DMS114 treated with DMSO at 0.1 percent for 48 hours (cell line): ENCODE data around the gene FXR1.
"Not testable (repeated sequence)": the region's sequence is repeated elsewhere in the genome, so short reads cannot be mapped to it uniquely, and the experiment has no call there.

Experiments used
- DNase-seq: peaks from one replicate; lab custom pipeline; 2025; ENCODE audit not compliant: unreplicated experiment; lab: John Stamatoyannopoulos, UW

The FXR1 gene

GRCh38 chr3:180932819-180933218, 20.3 kb downstream of the FXR1 start:
- DNase-seq: no peak

- DNase-seq: no peak
Observed at GRCh38 chr3:180934638-180935037, 22.2 kb downstream of the FXR1 start.

- no peak for DNase-seq
Observed at GRCh38 chr3:180940826-180941225, 28.4 kb downstream of the FXR1 start.

GRCh38 chr3:180947761-180948390, 35.4 kb downstream of the FXR1 start:
- DNase-seq: no peak

GRCh38 chr3:180959691-180960090, 47.2 kb downstream of the FXR1 start:
- no peak for DNase-seq

GRCh38 chr3:180961087-180961486, 48.6 kb downstream of the FXR1 start:
- no peak for DNase-seq

GRCh38 chr3:180961552-180961951, 49.1 kb downstream of the FXR1 start:
- DNase-seq: no peak

- no peak for DNase-seq
Observed at GRCh38 chr3:180962530-180962929, 50.1 kb downstream of the FXR1 start.

- no peak for DNase-seq
Observed at GRCh38 chr3:180970931-180971330, 58.5 kb downstream of the FXR1 start.

GRCh38 chr3:180973543-180973942, 61.1 kb downstream of the FXR1 start:
- DNase-seq: no peak

GRCh38 chr3:180974286-180974685, 61.8 kb downstream of the FXR1 start:
- DNase-seq: no peak

- no peak for DNase-seq
Observed at GRCh38 chr3:180977498-180977897, 65.0 kb downstream of the FXR1 start.

- DNase-seq: no peak
Observed at GRCh38 chr3:180979961-180980360, 67.5 kb downstream of the FXR1 start.

GRCh38 chr3:180980611-180981010, 68.1 kb downstream of the FXR1 start:
- no peak for DNase-seq

GRCh38 chr3:180981912-180982311, 69.4 kb downstream of the FXR1 start:
- DNase-seq: no peak

- DNase-seq: no peak
Observed at GRCh38 chr3:180983136-180983535, 70.7 kb downstream of the FXR1 start.

GRCh38 chr3:180986366-180986765, 73.9 kb downstream of the FXR1 start:
- DNase-seq: not testable (repeated sequence)

- DNase-seq: no peak
Observed at GRCh38 chr3:180987344-180987743, 74.9 kb downstream of the FXR1 start.

- DNase-seq: peak; percentile 98
Observed at GRCh38 chr3:180989291-180990163, 77.1 kb downstream of the FXR1 start, which contains the start of gene DNAJC19. DNAJC19 (minus strand) TSS chr3:180989736; CDS start chr3:180989602, 134 bp downstream.

- no peak for DNase-seq
Observed at GRCh38 chr3:180990505-180990904, 78.0 kb downstream of the FXR1 start.

GRCh38 chr3:180996415-180996932, 84.0 kb downstream of the FXR1 start:
- no peak for DNase-seq

GRCh38 chr3:181002331-181002730, 89.9 kb downstream of the FXR1 start:
- not testable (repeated sequence) for DNase-seq
